K562 (cell line): ENCODE data around the gene RPP25. TPM values are rescaled to one million over a fixed set of nuclear protein-coding genes. Genes with fewer than 3 reads are reported as not detected.
A peak's percentile ranks its signal among the peaks of the same experiment; 100 is the strongest.

Experiments
- ADNP ChIP-seq: fragments of 200-800 bp; sonication (Bioruptor generic); IDR thresholded peaks from 2 replicates; pipeline ENCODE4 v1.6.1; 2016; ENCODE audit warnings: missing genetic modification characterization, missing compliant biosample characterization
- CCNT2 ChIP-seq: IDR thresholded peaks from 2 replicates; pipeline ENCODE4 v1.6.1; 2011; ENCODE audit warnings: borderline replicate concordance, low read depth, mild to moderate bottlenecking, moderate library complexity, mixed read lengths, low read length; ENCODE audit not compliant: insufficient read length; ENCODE audit errors: extremely low read depth
- CLOCK ChIP-seq: fragments of 250-450 bp; sonication (Bioruptor Pico); IDR thresholded peaks from 2 replicates; pipeline ENCODE4 v1.4.0; 2020; ENCODE audit warnings: mild to moderate bottlenecking, moderate library complexity, borderline replicate concordance
- CREBBP ChIP-seq: IDR thresholded peaks from one replicate; pipeline ENCODE4 v1.6.1; 2012; ENCODE audit warnings: low read depth, mild to moderate bottlenecking, control low read depth, inconsistent platforms, low read length
- EZH2 ChIP-seq: IDR thresholded peaks from 2 replicates; pipeline ENCODE4 v1.6.1; 2012; ENCODE audit warnings: low read depth, mild to moderate bottlenecking, inconsistent platforms, low read length, borderline replicate concordance
- KDM4B ChIP-seq, 2 experiments: fragments of 450-650 bp in 1 of 2; sonication (generic) in 1 of 2; IDR thresholded peaks; 2 replicates each; pipeline ENCODE4 v1.6.1; 2016 to 2017; ENCODE audit warnings: borderline replicate concordance in 2 of 2, antibody characterized with exemption in 1 of 2, low read depth in 1 of 2, mild to moderate bottlenecking in 1 of 2
- POLR2G ChIP-seq: fragments of 200-400 bp; formaldehyde crosslinking; IDR thresholded peaks from 2 replicates; pipeline ENCODE4 v1.6.1; 2017; ENCODE audit warnings: low read depth, mild to moderate bottlenecking, antibody characterized with exemption, low read length, moderate library complexity
- PRPF4 ChIP-seq: fragments of 200-400 bp; formaldehyde crosslinking; IDR thresholded peaks from one replicate; pipeline ENCODE4 v1.6.1; 2017; ENCODE audit warnings: low read length, low read depth, mild to moderate bottlenecking; ENCODE audit not compliant: insufficient read depth, poor library complexity, severe bottlenecking
- TCFL5 ChIP-seq: fragments of 250-450 bp; sonication (Bioruptor Pico); conservative IDR thresholded peaks from 2 replicates; pipeline ENCODE4 v1.6.1; 2021; ENCODE audit warnings: mild to moderate bottlenecking, moderate library complexity, matching md5 sums
- ZBTB49 ChIP-seq: sonication (generic); formaldehyde crosslinking; IDR thresholded peaks from 2 replicates; pipeline ENCODE4 v1.8.0; 2022; ENCODE audit warnings: missing genetic modification reagents, mild to moderate bottlenecking, borderline replicate concordance
- ZNF57 ChIP-seq: fragments of 450-650 bp; formaldehyde crosslinking; IDR thresholded peaks from 2 replicates; pipeline ENCODE4 v1.4.0; 2020; ENCODE audit warnings: mild to moderate bottlenecking, moderate library complexity
- ZNF740 ChIP-seq, 3 experiments: fragments of 200-800 bp in 1 of 3; sonication (Bioruptor generic) in 1 of 3; sonication (generic) in 1 of 3; formaldehyde crosslinking in 1 of 3; IDR thresholded peaks; 2 replicates each; pipeline versions ENCODE4 v1.6.1 to v1.8.0; 2016 to 2022; ENCODE audit warnings: mild to moderate bottlenecking in 2 of 3, missing compliant biosample characterization in 2 of 3, missing genetic modification characterization in 2 of 3, missing genetic modification reagents in 1 of 3
- ZZZ3 ChIP-seq: fragments of 450-650 bp; IDR thresholded peaks from 2 replicates; pipeline ENCODE4 v1.6.1; 2016; ENCODE audit warnings: antibody characterized with exemption, mild to moderate bottlenecking, moderate library complexity
- polyA plus RNA-seq, 8 experiments: library from polyadenylated mRNA; depleted of rRNA in 4 of 8; stranded (reverse) in 5 of 8; unstranded in 3 of 8; fragments of >200 nt; fragmentation: Nextera tagmentation in 2 of 8; fragmentation: Illumina TruSeq in 1 of 8; extraction: Ambion mirVana in 2 of 8; extraction: Trizol in 1 of 8; gene quantifications; 2 replicates each; pipeline versions ENCODE4 v1.2.1 to v1.2.3, GENCODE V29; 2011 to 2014; ENCODE audit warnings: inconsistent platforms in 1 of 8, missing spikeins in 1 of 8
- total RNA-seq, 7 experiments: library from RNA; depleted of rRNA in 6 of 7; stranded (reverse); fragments of >200 nt in 6 of 7; fragmentation: Illumina TruSeq in 2 of 7; extraction: Trizol in 2 of 7; gene quantifications; 2 replicates each; pipeline versions ENCODE4 v1.2.1 to v1.2.3, GENCODE V29; 2011 to 2021; ENCODE audit warnings: low replicate concordance in 1 of 7
- TF ChIP-seq, protein P1 (sequence below): sonication (generic); IDR thresholded peaks from 2 replicates; pipeline ENCODE4 v1.6.1; 2016
- TF ChIP-seq, protein P2 (sequence below): fragments of 250-450 bp; sonication (Bioruptor Pico); IDR thresholded peaks from 2 replicates; pipeline ENCODE4 v1.8.0; 2022; ENCODE audit warnings: moderate library complexity, mild to moderate bottlenecking, inconsistent platforms

Gene RPP25
- total and polyA plus RNA-seq, 9 of the 15 experiments (the other 6 are each of a cell fraction or from before 2014, with no cell fraction given) = 1.1 to 12.3 (median 5.6) TPM

- TF ChIP-seq KDM4B (IDR thresholded peaks at IDR 0.05; ENCODE audit: borderline replicate concordance in 2 of 2, low read depth in 1 of 2) = no peak
- no peak for TF ChIP-seq EZH2
- TF ChIP-seq, protein P1, sequence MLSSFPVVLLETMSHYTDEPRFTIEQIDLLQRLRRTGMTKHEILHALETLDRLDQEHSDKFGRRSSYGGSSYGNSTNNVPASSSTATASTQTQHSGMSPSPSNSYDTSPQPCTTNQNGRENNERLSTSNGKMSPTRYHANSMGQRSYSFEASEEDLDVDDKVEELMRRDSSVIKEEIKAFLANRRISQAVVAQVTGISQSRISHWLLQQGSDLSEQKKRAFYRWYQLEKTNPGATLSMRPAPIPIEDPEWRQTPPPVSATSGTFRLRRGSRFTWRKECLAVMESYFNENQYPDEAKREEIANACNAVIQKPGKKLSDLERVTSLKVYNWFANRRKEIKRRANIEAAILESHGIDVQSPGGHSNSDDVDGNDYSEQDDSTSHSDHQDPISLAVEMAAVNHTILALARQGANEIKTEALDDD = no peak
- TF ChIP-seq TCFL5 (CRISPR knock-in tag) = no peak
- no peak for TF ChIP-seq ZNF57
- no peak for TF ChIP-seq ZZZ3
- no peak; the same call in 1 of the 2 replicates for TF ChIP-seq POLR2G
- TF ChIP-seq CREBBP = no peak
- no peak for TF ChIP-seq CLOCK (CRISPR knock-in tag)
- no peak for TF ChIP-seq ADNP (tag)
- peak; percentile 85 for TF ChIP-seq CCNT2
- peak; percentile 88 for TF ChIP-seq ZNF740 (CRISPR knock-in tag; IDR thresholded peaks at IDR 0.05)
- TF ChIP-seq ZNF740 (tag; IDR thresholded peaks at IDR 0.05) = no peak
- TF ChIP-seq ZBTB49 (CRISPR knock-in tag) = peak; percentile 99
- no peak for TF ChIP-seq PRPF4
- TF ChIP-seq, protein P2, sequence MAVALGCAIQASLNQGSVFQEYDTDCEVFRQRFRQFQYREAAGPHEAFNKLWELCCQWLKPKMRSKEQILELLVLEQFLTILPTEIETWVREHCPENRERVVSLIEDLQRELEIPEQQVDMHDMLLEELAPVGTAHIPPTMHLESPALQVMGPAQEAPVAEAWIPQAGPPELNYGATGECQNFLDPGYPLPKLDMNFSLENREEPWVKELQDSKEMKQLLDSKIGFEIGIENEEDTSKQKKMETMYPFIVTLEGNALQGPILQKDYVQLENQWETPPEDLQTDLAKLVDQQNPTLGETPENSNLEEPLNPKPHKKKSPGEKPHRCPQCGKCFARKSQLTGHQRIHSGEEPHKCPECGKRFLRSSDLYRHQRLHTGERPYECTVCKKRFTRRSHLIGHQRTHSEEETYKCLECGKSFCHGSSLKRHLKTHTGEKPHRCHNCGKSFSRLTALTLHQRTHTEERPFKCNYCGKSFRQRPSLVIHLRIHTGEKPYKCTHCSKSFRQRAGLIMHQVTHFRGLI (CRISPR knock-in tag) = no peak
These were observed 550 bp downstream of the RPP25 start (continued) for GRCh38 chr15:74955796-74956647.
